HepG2 (cell line): ENCODE measurements around the gene ZNF446. TPM values are rescaled to one million over a fixed set of nuclear protein-coding genes. Genes with fewer than 3 reads are reported as not detected.

Experiments used
- ATM ChIP-seq: fragments of 450-650 bp; IDR thresholded peaks from 2 replicates; pipeline ENCODE4 v1.7.1; 2017; ENCODE audit warnings: mild to moderate bottlenecking, borderline replicate concordance
- BHLHE40 ChIP-seq: IDR thresholded peaks from 2 replicates; pipeline ENCODE4 v1.6.1; 2011; ENCODE audit warnings: low read length, improper control_type of control experiment
- ERF ChIP-seq: IDR thresholded peaks from 2 replicates; pipeline ENCODE4 v1.6.1; 2018; ENCODE audit warnings: missing biosample characterization, missing genetic modification reagents
- GATAD1 ChIP-seq: IDR thresholded peaks from 2 replicates; pipeline ENCODE4 v1.6.1; 2016; ENCODE audit warnings: missing genetic modification reagents, missing compliant biosample characterization
- HCFC1 ChIP-seq: fragments of 150-350 bp; IDR thresholded peaks from 2 replicates; pipeline ENCODE4 v1.6.1; 2014; ENCODE audit warnings: low read depth, low read length
- HMG20B ChIP-seq: conservative IDR thresholded peaks from 2 replicates; pipeline ENCODE4 v1.6.1; 2016; ENCODE audit warnings: missing genetic modification reagents, missing compliant biosample characterization
- HNF4G ChIP-seq, 2 experiments: sonication (generic) in 1 of 2; formaldehyde crosslinking in 1 of 2; IDR thresholded peaks; 2 replicates each; pipeline versions ENCODE4 v1.4.0 to v1.6.1; 2011 to 2020; ENCODE audit warnings: borderline replicate concordance in 2 of 2, low read depth in 2 of 2, mild to moderate bottlenecking in 2 of 2, low read length in 1 of 2, missing genetic modification reagents in 1 of 2, moderate library complexity in 1 of 2
- JUN ChIP-seq: sonication (generic); formaldehyde crosslinking; IDR thresholded peaks from 2 replicates; pipeline ENCODE4 v1.4.0; 2020; ENCODE audit warnings: mild to moderate bottlenecking, missing genetic modification reagents
- JUNB ChIP-seq: sonication (generic); formaldehyde crosslinking; IDR thresholded peaks from 2 replicates; pipeline ENCODE4 v1.8.0; 2022; ENCODE audit warnings: missing genetic modification reagents, mild to moderate bottlenecking, borderline replicate concordance
- NCOA5 ChIP-seq: sonication (generic); formaldehyde crosslinking; IDR thresholded peaks from 2 replicates; pipeline ENCODE4 v1.4.0; 2020; ENCODE audit warnings: missing genetic modification reagents
- PRMT3 ChIP-seq: sonication (generic); formaldehyde crosslinking; IDR thresholded peaks from 2 replicates; pipeline ENCODE4 v1.8.1; 2022; ENCODE audit warnings: low read depth, mild to moderate bottlenecking, moderate library complexity, missing genetic modification reagents, borderline replicate concordance
- RNF2 ChIP-seq: fragments of 450-650 bp; conservative IDR thresholded peaks from 2 replicates; pipeline ENCODE4 v1.6.1; 2016; ENCODE audit warnings: low read depth
- YY1 ChIP-seq: IDR thresholded peaks from 2 replicates; pipeline ENCODE4 v1.6.1; 2011; ENCODE audit warnings: low read length, low read depth, moderate library complexity, mild to moderate bottlenecking; ENCODE audit not compliant: insufficient read depth, insufficient replicate concordance
- ZBTB7A ChIP-seq: sonication (generic); formaldehyde crosslinking; IDR thresholded peaks from 2 replicates; pipeline ENCODE4 v1.8.0; 2022; ENCODE audit warnings: mild to moderate bottlenecking, missing genetic modification reagents
- ZNF24 ChIP-seq: fragments of 450-650 bp; IDR thresholded peaks from 2 replicates; pipeline ENCODE4 v1.6.1; 2017; ENCODE audit warnings: antibody characterized with exemption, mild to moderate bottlenecking
- ZNF264 ChIP-seq: sonication (generic); formaldehyde crosslinking; IDR thresholded peaks from 2 replicates; pipeline ENCODE4 v1.4.0; 2020; ENCODE audit warnings: missing genetic modification reagents
- ZNF343 ChIP-seq: sonication (generic); formaldehyde crosslinking; IDR thresholded peaks from 2 replicates; pipeline ENCODE4 v1.4.0; 2020; ENCODE audit warnings: mild to moderate bottlenecking, missing genetic modification reagents
- ZNF589 ChIP-seq: sonication (generic); formaldehyde crosslinking; conservative IDR thresholded peaks from 2 replicates; pipeline ENCODE4 v1.8.0; 2022; ENCODE audit warnings: mild to moderate bottlenecking, moderate library complexity, missing genetic modification reagents
- ZNF775 ChIP-seq: sonication (generic); formaldehyde crosslinking; IDR thresholded peaks from 2 replicates; pipeline ENCODE4 v1.4.0; 2020; ENCODE audit warnings: missing genetic modification reagents, mild to moderate bottlenecking, moderate library complexity, borderline replicate concordance
- polyA plus RNA-seq, 8 experiments: library from polyadenylated mRNA; depleted of rRNA in 3 of 8; stranded (reverse) in 7 of 8; unstranded in 1 of 8; fragments of >200 nt; fragmentation: Illumina TruSeq in 4 of 8; extraction: Trizol in 4 of 8; gene quantifications; 2 replicates each; pipeline versions ENCODE4 v1.2.1 to v1.2.3, GENCODE V29; 2011 to 2016; ENCODE audit warnings: low read depth in 4 of 8, missing spikeins in 1 of 8, mixed read lengths in 1 of 8; ENCODE audit not compliant: insufficient read depth in 1 of 8
- total RNA-seq, 5 experiments: library from RNA; depleted of rRNA; stranded (reverse); fragments of >200 nt; fragmentation: Illumina TruSeq; extraction: Trizol; gene quantifications; 2 replicates each; pipeline ENCODE4 v1.2.3, GENCODE V29; 2016; ENCODE audit warnings: low read depth in 1 of 5
- TF ChIP-seq, protein P1 (sequence below): fragments of 450-650 bp; IDR thresholded peaks from 2 replicates; pipeline ENCODE4 v1.6.1; 2017; ENCODE audit warnings: mild to moderate bottlenecking
- TF ChIP-seq, protein P2 (sequence below): IDR thresholded peaks from 2 replicates; pipeline ENCODE4 v1.6.1; 2016; ENCODE audit warnings: control low read depth
- TF ChIP-seq, protein P3 (sequence below): sonication (generic); formaldehyde crosslinking; IDR thresholded peaks from 2 replicates; pipeline ENCODE4 v1.4.0; 2020; ENCODE audit warnings: mild to moderate bottlenecking, missing genetic modification reagents
- TF ChIP-seq, protein P4 (sequence below): fragments of 450-650 bp; IDR thresholded peaks from 2 replicates; pipeline ENCODE4 v1.6.1; 2016

Gene ZNF446
- total and polyA plus RNA-seq, 2 of the 13 experiments (the other 11 are each of a cell fraction or from before 2014, with no cell fraction given) = 3.0 to 3.6 TPM

DNA sequence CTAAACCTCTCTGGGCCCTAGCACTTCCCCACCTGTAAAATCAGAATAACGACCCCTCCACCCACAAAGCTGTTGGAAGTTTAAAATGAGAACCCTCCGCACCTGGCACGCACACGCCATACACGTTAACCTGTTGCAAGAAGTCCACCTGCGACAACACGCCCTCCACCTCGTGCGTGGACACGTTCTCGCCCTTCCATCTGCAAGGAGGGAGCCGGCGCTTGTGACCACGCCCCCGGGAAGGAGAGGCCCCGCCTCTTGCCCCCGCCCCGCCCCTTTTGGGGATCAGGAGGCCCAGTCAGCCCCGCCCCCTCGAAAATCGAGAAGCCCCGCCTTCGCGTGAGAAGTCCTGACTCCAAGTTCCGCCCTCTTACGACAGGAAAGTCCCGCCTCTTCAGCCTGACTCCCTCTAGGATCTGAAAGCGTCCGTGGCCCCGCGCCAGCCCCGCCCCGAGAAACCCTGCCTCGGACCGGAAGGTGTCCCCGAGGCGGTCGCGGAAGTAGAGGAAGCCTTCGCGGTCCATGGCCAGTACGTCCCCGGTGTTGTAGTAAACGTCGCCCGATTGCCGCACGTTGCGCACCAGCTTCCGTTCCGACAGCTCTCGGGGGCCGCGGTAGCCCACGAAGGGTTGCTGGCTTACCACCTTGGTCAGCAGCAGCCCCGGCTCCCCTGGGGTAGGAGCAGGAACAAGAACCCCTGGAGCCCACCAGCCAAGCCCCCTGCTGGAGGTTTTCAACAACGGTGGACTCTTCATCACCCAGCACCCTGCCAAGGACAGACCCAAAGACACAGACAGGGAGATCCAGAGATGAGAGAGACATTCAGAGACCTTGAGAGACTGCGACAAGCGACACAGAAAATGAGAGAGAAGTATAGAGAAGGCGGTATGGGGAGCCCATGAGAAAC is 23.1 kb downstream of the ZNF446 start (continued):
- TF ChIP-seq, protein P1, sequence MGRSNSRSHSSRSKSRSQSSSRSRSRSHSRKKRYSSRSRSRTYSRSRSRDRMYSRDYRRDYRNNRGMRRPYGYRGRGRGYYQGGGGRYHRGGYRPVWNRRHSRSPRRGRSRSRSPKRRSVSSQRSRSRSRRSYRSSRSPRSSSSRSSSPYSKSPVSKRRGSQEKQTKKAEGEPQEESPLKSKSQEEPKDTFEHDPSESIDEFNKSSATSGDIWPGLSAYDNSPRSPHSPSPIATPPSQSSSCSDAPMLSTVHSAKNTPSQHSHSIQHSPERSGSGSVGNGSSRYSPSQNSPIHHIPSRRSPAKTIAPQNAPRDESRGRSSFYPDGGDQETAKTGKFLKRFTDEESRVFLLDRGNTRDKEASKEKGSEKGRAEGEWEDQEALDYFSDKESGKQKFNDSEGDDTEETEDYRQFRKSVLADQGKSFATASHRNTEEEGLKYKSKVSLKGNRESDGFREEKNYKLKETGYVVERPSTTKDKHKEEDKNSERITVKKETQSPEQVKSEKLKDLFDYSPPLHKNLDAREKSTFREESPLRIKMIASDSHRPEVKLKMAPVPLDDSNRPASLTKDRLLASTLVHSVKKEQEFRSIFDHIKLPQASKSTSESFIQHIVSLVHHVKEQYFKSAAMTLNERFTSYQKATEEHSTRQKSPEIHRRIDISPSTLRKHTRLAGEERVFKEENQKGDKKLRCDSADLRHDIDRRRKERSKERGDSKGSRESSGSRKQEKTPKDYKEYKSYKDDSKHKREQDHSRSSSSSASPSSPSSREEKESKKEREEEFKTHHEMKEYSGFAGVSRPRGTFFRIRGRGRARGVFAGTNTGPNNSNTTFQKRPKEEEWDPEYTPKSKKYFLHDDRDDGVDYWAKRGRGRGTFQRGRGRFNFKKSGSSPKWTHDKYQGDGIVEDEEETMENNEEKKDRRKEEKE = no peak
- TF ChIP-seq YY1 (peak; percentile 82), BHLHE40 (0 out of 2 replicates have a peak, but pooled peaks have one; percentile 28), ZNF775 (CRISPR knock-in tag) (no peak), ZNF24 (no peak), ERF (peak; percentile 65; the same call in 1 of the 2 replicates), HMG20B (CRISPR knock-in tag) (0 out of 2 replicates have a peak, but pooled peaks have one; percentile 32), ATM (no peak), HNF4G (IDR thresholded peaks at IDR 0.05; ENCODE audit: borderline replicate concordance, low read depth, low read length) (no peak), HNF4G (CRISPR knock-in tag; IDR thresholded peaks at IDR 0.05; ENCODE audit: borderline replicate concordance, low read depth) (peak; percentile 67), ZNF264 (peak; percentile 82), ZBTB7A (CRISPR knock-in tag) (peak; percentile 79), GATAD1 (CRISPR knock-in tag) (peak; percentile 98), ZNF343 (CRISPR knock-in tag) (0 out of 2 replicates have a peak, but pooled peaks have one; percentile 46), PRMT3 (CRISPR knock-in tag) (peak; percentile 67; the same call in 1 of the 2 replicates), RNF2 (peak; percentile 40; the same call in 1 of the 2 replicates), NCOA5 (CRISPR knock-in tag) (no peak), JUN (CRISPR knock-in tag) (peak; percentile 69), ZNF589 (peak; percentile 62; the same call in 1 of the 2 replicates), HCFC1 (peak; percentile 85), JUNB (no peak)
- TF ChIP-seq, protein P2, sequence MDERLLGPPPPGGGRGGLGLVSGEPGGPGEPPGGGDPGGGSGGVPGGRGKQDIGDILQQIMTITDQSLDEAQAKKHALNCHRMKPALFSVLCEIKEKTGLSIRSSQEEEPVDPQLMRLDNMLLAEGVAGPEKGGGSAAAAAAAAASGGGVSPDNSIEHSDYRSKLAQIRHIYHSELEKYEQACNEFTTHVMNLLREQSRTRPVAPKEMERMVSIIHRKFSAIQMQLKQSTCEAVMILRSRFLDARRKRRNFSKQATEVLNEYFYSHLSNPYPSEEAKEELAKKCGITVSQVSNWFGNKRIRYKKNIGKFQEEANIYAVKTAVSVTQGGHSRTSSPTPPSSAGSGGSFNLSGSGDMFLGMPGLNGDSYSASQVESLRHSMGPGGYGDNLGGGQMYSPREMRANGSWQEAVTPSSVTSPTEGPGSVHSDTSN (CRISPR knock-in tag) = no peak
- TF ChIP-seq, protein P3, sequence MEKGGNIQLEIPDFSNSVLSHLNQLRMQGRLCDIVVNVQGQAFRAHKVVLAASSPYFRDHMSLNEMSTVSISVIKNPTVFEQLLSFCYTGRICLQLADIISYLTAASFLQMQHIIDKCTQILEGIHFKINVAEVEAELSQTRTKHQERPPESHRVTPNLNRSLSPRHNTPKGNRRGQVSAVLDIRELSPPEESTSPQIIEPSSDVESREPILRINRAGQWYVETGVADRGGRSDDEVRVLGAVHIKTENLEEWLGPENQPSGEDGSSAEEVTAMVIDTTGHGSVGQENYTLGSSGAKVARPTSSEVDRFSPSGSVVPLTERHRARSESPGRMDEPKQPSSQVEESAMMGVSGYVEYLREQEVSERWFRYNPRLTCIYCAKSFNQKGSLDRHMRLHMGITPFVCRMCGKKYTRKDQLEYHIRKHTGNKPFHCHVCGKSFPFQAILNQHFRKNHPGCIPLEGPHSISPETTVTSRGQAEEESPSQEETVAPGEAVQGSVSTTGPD (CRISPR knock-in tag) = no peak
- TF ChIP-seq, protein P4, sequence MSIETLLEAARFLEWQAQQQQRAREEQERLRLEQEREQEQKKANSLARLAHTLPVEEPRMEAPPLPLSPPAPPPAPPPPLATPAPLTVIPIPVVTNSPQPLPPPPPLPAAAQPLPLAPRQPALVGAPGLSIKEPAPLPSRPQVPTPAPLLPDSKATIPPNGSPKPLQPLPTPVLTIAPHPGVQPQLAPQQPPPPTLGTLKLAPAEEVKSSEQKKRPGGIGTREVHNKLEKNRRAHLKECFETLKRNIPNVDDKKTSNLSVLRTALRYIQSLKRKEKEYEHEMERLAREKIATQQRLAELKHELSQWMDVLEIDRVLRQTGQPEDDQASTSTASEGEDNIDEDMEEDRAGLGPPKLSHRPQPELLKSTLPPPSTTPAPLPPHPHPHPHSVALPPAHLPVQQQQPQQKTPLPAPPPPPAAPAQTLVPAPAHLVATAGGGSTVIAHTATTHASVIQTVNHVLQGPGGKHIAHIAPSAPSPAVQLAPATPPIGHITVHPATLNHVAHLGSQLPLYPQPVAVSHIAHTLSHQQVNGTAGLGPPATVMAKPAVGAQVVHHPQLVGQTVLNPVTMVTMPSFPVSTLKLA = peak; percentile 38; the same call in 1 of the 2 replicates
